AG20443 (cell line): ENCODE data around the gene TMEM242.
"Not testable (repeated sequence)": the region's sequence is repeated elsewhere in the genome, so short reads cannot be mapped to it uniquely, and the experiment has no call there.

ENCODE experiments used
- DNase-seq: peaks from one replicate; pipeline ENCODE4 v3.0.0; 2012; ENCODE audit warnings: low spot score, mixed read lengths

The TMEM242 gene

DNA sequence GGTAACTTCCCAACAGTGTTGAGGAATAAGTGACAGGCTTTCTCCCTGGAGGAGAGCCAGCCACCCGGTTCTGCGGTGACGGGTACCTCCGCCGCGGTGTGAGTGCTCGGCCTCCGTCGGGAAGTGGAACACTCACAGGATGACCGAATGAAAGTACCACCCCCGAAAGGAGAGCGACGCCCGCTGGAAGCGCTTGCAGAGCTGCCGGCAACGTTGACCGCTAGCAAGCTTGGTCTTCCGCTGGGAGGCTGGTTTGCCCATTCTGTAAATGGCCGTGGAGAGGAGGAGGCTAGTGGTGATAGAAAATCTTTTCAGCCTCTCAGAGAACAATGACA, 614 bp upstream of the TMEM242 start:
- DNase-seq, result peak; percentile 79

GRCh38 chr6:157322792-157323254, 496 bp downstream of the TMEM242 start:
- peak; percentile 94 for DNase-seq

DNA sequence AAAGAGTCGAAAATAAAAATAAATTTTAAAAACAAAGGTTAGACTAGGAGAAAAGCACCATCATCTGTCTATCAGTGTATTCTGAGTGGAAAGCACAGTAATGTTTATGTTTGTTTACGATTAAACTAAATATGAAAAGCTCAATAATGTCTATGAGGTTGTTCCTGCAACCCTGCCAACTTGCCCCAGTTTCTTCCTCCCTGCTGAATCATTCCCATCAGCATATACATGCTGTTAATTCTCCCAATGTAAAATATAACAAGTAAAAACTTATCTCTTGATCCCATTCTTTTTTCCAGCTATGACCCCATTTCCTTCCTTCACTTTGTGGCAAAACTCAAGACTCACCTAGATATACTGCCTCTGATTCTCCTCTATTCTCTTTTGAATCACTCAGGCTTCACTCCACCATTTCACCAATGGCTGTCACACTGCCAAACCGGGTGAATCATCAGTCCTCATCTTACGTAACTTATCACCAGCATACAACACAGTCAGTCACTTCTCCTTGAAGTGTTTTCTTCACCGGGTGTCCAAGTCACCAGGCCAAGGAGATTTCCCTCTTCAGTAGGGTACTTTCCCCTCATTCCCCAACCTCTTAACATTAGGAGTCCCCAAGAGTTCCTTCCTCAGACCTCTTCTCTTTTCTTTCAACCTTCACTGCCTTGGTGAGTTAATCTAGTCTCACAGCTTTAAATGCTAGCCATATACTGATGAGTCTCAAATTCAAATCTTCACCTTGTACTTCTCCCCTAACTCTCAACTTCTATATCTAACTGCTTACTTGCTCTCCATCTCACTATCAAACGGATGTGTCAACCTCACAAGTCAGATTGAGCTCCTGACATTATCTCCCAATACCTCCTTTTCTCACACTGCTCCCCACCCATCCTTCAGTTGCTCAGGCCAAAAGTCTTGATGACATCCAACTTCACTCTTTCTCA, 6.2 kb downstream of the TMEM242 start:
- DNase-seq, result peak; percentile 86

DNA sequence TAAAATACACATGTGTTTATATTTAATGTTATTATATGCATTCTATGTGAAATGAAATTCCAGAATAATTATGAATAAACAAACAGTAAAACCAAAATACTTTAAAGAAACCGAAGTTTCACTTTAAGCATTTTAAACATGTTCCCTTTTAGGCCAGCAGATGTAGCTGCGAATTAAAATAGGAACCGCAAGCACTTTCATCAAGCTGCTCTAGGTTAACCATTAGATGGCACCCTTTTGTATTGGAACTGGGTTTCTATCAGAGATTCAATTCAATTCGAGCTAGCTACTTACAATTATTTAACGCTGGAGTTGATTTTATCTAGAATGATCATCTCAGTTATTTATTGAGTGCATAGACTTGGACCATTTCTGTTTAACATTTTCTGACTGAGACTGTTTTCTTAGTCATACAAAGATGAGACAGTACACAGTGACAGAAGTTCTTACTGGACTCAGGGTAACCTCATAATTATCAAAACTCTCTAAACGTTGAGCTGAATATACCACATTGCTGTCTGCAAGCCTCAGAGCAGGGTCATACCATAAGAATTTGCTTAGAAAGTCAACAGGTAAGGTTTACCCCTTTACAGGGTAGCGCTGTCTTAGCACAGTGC, 8.5 kb downstream of the TMEM242 start:
- peak; percentile 71 for DNase-seq

DNA sequence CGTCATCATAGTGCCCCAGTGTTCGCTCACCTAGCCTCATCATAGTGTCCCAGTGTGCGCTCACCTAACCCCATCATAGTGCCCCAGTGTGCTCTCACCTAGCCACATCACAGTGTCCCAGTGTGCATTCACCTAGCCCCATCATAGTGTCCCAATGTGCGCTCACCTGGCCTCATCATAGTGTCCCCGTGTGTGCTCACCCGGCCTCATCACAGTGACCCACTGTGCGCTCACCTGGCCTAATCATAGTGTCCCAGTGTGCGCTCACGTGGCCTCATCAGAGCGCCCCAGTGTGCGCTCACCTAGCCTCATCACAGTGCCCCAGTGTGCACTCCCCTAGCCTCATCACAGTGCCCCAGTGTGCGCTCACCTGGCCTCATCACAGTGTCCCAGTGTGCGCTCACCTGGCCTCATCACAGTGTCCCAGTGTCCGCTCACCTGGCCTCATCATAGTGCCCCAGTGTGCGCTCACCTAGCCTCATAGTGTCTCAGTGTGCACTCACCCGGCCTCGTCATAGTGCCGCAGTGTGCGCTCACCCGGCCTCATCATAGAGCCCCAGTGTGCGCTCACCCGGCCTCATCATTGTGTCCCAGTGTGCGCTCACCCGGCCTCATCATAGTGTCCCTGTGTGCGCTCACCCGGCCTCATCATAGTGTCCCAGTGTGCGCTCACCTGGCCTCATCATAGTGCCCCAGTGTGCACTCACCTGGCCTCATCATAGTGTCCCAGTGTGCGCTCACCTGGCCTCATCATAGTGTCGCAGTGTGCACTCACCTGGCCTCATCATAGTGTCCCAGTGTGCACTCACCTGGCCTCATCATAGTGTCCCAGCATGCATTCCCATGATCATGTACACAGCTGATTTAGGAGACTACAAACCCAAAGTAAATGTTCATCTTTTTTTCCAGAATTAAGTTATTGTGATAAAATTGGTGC, 9.5 kb downstream of the TMEM242 start:
- no peak for DNase-seq

DNA sequence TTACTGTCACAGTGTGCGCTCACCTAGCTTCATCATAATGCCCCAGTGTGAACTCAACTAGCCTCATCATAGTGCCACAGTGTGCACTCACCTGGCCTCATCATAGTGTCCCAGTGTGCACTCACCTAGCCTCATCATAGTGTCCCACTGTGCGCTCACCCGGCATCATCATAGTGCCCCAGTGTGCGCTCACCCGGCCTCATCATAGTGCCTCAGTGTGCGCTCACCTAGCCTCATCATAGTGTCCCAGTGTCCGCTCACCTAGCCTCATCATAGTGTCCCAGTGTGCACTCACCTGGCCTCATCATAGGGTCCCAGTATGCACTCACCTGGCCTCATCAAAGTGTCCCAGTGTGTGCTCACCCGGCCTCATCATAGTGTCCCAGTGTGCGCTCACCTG, 10.6 kb downstream of the TMEM242 start:
- DNase-seq, result no peak

DNA sequence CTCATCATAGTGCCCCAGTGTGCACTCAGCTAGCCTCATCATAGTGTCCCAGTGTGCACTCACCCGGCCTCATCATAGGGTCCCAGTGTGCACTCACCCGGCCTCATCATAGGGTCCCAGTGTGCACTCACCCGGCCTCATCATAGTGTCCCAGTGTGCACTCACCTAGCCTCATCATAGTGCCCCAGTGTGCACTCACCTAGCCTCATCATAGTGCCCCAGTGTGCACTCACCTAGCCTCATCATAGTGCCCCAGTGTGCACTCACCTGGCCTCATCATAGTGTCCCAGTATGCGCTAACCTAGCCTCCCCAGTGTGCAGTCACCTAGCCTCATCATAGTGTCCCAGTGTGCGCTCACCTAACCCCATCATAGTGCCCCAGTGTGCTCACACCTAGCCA, 12.6 kb downstream of the TMEM242 start:
- not testable (repeated sequence) for DNase-seq

GRCh38 chr6:157307661-157308060, 15.7 kb downstream of the TMEM242 start:
- DNase-seq, result no peak

DNA sequence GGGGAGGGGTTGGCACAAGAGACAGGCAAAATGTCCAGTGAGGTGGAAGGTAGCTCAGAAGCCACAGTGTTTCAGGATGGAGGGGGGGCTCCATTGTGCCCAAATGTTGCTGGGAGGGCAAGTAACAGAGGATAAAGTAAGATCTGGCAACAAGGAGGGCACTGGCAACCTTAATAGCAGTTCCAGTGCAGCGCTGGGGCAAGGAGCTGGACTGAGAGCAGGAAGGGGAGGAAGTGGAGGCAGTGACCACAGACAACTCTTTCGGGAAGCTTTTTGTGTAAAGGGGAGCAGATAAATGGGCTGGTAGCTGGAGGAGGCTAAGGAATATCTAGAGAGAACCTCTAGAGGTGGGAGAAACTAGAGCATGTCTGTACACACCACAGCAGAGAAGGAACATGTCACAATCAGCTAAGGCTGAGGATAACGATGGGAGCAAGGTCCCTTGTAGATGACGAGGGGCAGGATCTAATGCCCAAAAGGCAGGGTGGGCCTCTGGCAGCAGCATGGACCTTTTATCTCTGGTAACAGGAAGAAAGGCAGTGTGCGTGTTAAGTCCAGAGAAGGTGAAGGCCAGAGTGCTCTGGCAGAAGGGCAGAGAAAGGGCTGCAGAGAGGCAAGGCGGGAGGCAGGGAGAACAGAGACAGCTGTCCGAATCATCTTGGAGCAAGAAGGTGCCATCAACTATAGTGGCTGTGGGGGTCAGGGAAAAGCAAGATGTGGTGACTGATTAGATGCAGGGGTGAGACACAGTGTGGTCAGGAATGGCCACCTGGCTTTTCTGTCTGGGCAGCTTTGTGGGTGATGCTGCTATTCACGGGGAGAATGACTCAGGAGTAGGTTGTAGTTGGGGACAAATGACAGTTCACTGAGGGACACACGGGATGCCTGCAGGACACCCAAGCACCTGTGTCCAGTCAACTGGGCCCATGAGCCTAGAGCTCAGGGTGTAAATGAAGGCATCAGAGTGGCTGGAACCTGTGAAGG, 17.4 kb downstream of the TMEM242 start:
- DNase-seq, result no peak

DNA sequence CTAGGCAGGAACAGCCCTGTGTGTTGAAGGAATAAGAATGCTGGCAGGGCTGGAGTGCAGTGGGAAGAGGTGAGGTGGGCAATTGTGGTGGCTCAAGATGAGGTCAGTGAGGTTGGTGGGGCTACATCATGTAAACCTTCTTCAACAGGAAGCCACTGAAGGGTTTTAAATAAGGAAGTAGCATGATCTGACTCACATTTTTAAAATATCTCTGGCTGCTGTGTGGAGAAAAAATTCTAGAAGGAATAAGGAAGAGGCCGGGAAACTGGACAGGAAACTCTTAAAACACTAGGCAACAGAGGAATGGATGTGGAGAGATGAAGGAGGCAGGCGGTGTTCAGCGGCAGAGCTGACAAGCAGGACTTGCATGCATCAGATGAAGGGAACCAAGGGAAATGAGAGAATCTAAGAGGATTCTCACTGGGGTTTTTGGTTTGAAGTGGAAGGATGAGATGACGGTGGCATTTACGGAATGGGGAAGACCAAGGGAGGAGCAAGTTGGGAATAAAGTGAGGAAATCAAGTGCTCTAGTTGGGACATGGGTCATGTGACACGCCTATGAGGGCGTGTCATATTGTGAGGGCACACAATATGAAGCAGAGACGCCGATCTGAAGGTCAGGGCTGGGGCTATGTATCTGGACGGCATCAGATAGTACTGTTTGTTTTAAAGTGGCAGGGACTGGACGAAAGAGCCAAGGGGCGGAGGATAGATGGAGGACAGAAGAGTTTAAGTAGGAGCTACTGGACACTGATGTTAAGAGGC, 18.2 kb downstream of the TMEM242 start:
- peak; percentile 42 for DNase-seq

DNA sequence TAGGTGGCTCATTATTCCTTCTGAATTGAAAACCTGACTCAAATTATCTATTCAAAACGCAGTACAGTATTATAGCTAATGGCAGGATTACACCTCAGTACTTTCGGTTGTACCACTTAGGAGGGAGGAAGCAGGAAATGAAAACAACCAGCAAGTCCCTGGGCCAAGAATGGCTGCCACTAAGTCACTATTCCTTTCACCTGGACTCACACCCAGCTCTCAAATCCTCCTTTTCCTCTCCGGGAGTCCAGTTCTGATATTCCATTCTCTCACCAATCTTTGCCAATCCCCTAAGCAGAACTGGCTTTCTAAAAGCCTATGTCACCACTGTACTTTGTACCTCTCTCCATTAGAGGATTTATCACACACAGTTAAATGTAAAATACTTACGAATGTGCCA, 20.6 kb downstream of the TMEM242 start:
- DNase-seq, result no peak

GRCh38 chr6:157300436-157300835, 22.9 kb downstream of the TMEM242 start:
- no peak for DNase-seq

- DNase-seq, result no peak
Measured at GRCh38 chr6:157300006-157300405, 23.3 kb downstream of the TMEM242 start.

- no peak for DNase-seq
Measured at GRCh38 chr6:157298216-157298724, 25.0 kb downstream of the TMEM242 start.

DNA sequence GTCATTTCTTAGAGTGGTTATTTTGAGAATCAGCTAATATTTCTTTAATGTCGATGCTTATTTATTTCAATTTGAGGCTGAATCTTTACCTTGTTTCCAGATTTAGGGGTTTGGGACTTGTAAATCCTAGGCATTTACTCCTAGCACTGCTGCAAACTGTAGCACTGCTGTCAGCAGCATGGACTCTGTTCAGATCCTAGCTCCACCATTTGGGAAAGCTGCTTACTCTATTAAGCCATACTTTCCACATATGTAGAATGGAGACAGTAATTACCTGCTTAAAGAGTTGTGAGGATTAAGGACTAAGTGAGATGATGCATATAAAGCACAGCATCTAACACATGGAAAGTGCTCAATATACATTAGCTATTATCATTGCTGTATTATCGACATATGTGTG, 28.7 kb downstream of the TMEM242 start:
- no peak for DNase-seq

DNA sequence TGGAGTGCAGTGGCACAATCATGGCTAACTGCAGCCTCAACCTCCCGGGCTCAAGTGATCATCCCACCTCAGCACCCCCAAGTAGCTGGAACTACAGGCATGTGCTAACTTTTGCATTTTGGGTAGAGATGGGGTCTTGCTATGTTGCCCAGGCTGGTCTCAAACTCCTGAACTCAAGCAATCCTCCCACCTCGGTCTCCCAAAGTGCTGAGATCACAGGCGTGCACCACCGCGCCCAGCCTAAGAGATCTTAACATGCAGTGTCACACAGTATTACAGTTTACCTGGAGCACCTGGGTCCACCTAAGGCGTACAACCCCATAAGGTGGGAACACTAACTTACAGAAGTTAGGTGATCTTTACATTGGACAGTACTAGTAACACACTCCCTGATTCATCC, 29.5 kb downstream of the TMEM242 start:
- no peak for DNase-seq

DNA sequence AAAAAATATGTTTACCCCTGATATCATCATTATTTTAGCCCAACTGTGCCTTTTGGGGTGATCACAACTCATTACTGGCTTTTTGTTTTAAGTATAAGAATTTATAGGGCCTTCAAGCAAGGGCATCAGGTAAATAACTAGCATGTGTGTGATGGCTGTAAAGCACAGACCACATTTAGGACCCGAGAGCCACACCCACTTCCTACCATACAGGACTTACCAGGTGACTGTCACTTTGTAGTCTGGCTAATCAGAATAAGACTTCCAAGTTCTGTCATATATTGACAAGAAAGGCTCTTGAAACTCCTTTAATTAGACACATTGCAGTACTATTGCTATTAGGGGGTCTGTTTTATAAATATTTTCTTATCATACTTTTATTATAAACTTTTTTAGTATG, 31.1 kb downstream of the TMEM242 start:
- DNase-seq, result no peak

DNA sequence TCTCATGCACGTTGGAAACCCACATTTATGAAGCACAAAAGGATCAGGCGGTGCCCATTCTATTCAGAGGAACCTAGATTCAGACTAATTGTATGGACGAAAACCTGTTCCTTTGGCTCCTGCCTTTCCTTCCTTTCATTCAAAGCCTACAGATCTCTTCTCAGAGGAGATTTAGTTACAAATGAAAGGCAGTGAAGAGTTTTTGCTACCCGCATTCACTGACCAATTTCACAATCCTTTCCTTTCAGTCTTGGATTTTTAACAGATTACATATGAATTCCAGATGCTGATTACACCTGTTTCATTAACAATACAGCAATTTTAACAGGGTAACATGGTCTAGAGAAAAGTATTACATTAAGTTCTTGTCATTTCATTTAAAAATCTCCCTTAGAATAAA, 32.0 kb downstream of the TMEM242 start:
- DNase-seq, result no peak

DNA sequence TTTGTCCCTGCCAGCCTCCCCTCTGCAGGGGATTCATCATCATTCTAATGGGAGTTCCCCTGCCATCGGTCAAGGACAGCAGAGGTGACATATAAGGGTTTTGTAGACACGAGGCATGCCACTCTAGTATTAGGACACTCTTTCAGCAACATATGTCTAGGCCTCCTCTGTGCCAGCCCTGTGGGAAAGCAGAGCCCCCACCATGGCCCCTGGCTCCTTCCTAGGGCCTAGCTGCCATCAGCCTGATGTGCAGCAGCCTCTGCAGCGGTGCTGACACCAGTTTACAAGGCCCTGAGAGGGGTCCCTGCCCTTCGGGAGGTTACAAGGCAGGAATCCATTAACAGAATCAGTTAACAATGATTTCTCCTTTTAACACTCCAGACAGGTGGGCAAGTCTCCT, 32.5 kb downstream of the TMEM242 start:
- DNase-seq, result no peak

DNA sequence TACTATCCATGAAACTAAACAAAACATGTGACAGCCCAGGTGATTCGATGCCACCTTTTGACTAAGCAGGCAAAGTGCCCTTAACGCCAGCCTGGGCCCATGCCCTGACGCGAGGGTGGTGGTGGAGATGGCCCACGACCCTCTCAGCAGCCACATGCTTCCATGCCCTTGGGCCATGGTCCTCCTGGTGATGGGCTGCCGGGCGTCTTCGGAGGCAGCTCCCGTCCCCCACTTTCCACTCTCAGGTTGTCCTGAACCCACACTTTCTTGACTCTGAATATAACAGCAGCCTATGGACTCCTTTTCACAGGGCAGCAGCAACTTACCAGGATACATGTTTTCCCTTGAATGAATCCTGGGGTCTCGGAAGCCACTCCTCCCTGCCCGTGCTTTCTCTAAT, 33.6 kb downstream of the TMEM242 start:
- DNase-seq, result no peak
